OCI-LY1 (cell line): ENCODE measurements around the gene USP17L20.
"Not testable (repeated sequence)": the region's sequence is repeated elsewhere in the genome, so short reads cannot be mapped to it uniquely, and the experiment has no call there.

Experiments used
- CTCF ChIP-seq: fragments of 200-600 bp; sonication (generic), shearing (Covaris generic); IDR thresholded peaks from 2 replicates; pipeline ENCODE4 v1.5.1; 2017; ENCODE audit warnings: mild to moderate bottlenecking, antibody characterized with exemption, low read length, moderate library complexity, mixed read lengths
- EZH2 ChIP-seq: fragments of 200-600 bp; sonication (generic), shearing (Covaris generic); IDR thresholded peaks from 2 replicates; pipeline ENCODE4 v1.8.0; 2017; ENCODE audit warnings: borderline replicate concordance, mixed run types, mild to moderate bottlenecking, antibody characterized with exemption, low read length, moderate library complexity, mixed read lengths

- not testable (repeated sequence) for TF ChIP-seq CTCF, EZH2
Observed at GRCh38 chr4:9253078-9253477, 4.8 kb upstream of the USP17L20 start, which contains the start of gene USP17L19.
